IPS-15b (cell line): ENCODE data around the gene ZNF296.

ENCODE experiments used
- H3K27me3 ChIP-seq: one replicate; pipeline ENCODE4 v1.6.1; 2013; ENCODE audit warnings: low read length; ENCODE audit not compliant: control insufficient read depth, insufficient read depth
- H3K36me3 ChIP-seq: one replicate; pipeline ENCODE4 v1.6.1; 2013; ENCODE audit warnings: low read length; ENCODE audit not compliant: control insufficient read depth, insufficient read depth
- H3K4me1 ChIP-seq: one replicate; pipeline ENCODE4 v1.6.1; 2013; ENCODE audit warnings: mild to moderate bottlenecking, low read length; ENCODE audit not compliant: control insufficient read depth, insufficient read depth
- H3K4me3 ChIP-seq: one replicate; pipeline ENCODE4 v1.5.1; 2013; ENCODE audit warnings: low read depth, low read length
- H3K9ac ChIP-seq: one replicate; pipeline ENCODE4 v1.6.1; 2013; ENCODE audit warnings: low read depth, mild to moderate bottlenecking, low read length
- H3K9me3 ChIP-seq: one replicate; pipeline ENCODE4 v1.6.1; 2013; ENCODE audit warnings: mild to moderate bottlenecking, low read length; ENCODE audit not compliant: control insufficient read depth, insufficient read depth

ZNF296 gene

DNA sequence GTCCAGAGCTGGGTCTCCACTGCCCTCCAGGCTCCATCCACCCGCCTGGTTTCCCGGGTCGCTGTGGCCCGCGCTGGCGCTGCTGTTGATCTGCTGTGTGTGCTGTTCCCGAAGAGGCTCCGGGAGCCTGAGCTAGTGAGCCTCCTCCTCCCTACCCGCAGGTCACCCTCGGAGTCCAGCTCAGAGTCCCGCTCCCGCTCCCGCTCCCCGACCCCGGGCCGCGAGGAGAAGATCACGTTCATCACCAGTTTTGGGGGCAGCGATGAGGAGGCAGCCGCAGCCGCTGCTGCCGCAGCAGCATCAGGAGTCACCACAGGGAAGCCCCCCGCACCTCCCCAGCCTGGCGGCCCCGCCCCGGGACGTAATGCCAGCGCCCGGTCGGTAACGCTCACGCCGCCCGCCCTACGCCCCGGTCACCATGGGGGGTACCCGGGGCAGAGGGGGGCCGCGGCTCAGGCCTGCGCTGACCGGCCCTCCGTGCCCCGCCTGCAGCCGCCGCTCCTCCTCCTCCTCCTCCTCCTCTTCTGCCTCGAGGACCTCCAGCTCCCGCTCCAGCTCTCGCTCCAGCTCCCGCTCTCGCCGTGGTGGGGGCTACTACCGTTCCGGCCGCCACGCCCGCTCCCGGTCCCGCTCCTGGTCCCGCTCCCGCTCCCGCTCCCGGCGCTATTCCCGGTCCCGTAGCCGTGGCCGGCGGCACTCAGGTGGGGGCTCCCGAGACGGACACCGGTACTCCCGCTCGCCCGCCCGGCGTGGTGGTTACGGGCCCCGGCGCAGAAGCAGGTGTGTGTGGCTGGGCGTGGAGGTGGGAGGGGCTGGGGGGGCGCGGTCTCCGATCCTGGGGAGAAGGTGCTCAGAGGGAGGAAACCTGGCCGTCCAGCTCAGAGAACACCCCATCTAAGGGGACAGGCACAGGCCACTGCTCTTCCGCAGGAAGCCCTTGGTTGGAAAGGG lies 12.2 kb downstream of the ZNF296 start:
- H3K4me1 ChIP-seq, result peaks cover 3% of the 10 kb centered on the region
- H3K4me3 ChIP-seq, result no peak overlapping the region
- no peaks in the 10 kb centered on the region for H3K27me3 ChIP-seq
- H3K9me3 ChIP-seq, result no peaks in the 10 kb centered on the region
- peaks cover 52% of the 10 kb centered on the region for H3K36me3 ChIP-seq
- H3K9ac ChIP-seq, result no peak overlapping the region

DNA sequence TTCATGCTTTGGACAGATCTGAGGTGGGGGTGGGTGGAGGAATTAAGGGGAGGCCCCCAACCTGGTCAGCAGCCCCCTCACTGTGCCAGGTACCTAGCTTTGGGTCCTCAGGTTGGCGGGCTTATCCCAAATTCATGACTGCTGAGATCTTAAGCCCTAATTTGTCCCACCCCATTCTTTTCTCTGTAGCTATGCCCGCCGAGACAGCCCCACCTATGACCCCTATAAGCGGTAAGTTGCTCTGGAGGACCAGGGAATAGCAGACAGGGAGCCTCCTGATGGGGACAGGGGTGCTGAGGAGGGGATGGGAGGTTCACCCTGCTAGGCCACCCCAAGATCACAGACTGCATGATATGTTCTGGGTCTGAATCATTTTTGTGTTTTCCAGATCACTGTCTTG lies 14.3 kb downstream of the ZNF296 start:
- Histone ChIP-seq H3K9me3 (no peaks in the 10 kb centered on the region), H3K4me3 (no peak overlapping the region), H3K4me1 (peaks cover 3% of the 10 kb centered on the region), H3K36me3 (peaks cover 62% of the 10 kb centered on the region), H3K9ac (no peak overlapping the region), H3K27me3 (no peaks in the 10 kb centered on the region)

DNA sequence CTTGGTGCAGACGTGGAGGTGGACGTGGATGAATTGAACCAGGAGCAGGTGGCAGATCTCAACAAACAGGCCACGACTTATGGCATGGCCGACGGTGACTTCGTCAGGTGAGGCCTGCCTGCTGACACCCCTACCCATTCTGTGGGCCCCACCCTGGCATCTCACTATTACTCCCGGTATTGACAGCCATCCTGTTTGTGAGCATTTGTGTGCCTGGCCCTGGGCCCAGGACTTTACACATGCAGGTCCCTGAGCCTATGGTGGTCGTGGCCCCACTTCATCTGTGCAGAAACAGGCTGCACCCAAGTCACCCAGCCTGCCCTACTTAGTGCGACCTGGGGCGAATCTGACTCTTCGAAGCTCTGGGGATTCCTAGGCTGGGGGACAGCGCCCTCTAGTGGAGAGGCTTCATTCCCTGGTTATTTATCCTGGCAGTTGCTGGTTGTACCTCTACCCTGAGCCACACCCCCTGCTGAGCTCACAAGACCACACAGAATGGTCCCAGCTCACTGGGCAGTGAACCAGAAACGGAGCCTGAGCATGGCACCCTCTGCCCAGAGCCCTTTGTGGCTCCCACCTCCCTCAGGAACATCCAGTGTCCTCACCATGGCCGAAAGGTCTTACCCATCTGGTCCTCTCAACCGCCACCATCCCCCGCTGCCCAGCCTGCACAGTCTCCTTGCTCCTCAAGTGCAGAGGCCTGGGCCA lies 16.9 kb downstream of the ZNF296 start:
- Histone ChIP-seq H3K9me3 (no peaks in the 10 kb centered on the region), H3K4me1 (peaks cover 3% of the 10 kb centered on the region), H3K4me3 (no peak overlapping the region), H3K36me3 (peaks cover 67% of the 10 kb centered on the region), H3K9ac (no peak overlapping the region), H3K27me3 (no peaks in the 10 kb centered on the region)

DNA sequence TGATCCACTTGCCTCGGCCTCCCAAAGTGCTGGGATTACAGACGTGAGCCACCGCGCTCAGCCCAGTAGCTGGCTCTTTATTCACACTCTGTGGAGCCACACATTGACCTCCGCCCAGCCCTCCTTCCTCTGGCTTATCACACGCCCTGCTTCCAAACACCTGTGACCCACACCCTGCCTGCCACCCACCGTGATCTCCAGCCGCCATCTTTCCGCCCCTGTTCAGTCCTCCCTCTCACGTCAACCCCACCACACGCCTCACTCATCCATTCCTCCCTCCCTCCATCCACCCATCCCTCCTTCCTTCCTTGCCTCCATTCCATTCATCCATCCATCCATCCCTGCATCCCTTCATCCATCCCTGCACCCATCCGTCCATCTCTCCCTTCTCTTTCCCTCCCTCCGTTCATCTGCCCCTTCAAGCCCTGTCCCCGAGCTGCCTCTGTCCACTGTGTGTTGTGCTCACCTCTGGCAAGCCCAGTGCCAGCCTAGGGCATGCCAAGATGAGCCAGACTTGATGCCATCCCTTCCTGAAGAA lies 17.6 kb downstream of the ZNF296 start:
- peaks cover 67% of the 10 kb centered on the region for H3K36me3 ChIP-seq
- no peaks in the 10 kb centered on the region for H3K9me3 ChIP-seq
- no peak overlapping the region for H3K4me3 ChIP-seq
- H3K4me1 ChIP-seq, result peaks cover 3% of the 10 kb centered on the region
- no peak overlapping the region for H3K9ac ChIP-seq
- H3K27me3 ChIP-seq, result no peaks in the 10 kb centered on the region

DNA sequence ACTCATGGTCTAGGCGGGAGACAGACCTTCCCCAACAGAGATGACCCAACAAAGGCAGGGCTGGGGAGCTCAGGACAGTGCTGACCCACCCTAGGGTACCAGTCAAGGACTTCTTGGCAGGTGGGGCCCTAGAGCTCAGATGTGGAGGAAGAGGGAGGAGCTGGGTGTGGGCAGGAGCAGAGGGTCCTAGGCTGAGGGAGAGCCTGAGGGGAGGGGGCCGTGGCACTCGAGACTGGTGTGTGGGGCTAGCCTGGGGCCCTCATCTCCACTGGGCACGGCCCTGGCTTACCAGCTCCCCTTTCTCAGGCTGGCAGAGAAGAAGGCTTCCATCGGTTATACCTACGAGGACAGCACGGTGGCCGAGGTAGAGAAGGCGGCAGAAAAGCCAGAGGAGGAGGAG lies 18.8 kb downstream of the ZNF296 start:
- peaks cover 3% of the 10 kb centered on the region for H3K4me1 ChIP-seq
- no peaks in the 10 kb centered on the region for H3K9me3 ChIP-seq
- H3K4me3 ChIP-seq, result no peak overlapping the region
- peaks cover 70% of the 10 kb centered on the region for H3K36me3 ChIP-seq
- H3K9ac ChIP-seq, result no peak overlapping the region
- no peaks in the 10 kb centered on the region for H3K27me3 ChIP-seq

DNA sequence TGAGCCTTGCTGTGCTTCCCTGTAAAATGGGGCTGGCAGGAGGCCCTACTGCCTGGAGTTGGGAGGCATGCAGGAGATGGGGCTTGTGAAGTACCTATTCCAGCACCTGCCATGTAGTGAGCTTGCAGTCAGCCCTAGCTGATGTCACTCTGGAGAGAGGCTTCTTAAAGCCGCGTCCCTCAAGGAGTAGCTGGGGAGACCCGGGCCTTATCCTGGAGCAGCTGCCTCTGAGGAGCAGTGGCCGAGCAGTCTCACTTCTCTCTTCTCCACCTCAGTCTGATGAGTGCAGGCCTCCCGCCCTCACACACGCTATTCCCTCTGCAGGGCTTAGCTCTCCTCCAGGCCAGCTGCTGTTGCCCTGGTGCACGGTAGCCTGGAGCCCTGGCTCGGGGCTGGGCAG lies 19.4 kb downstream of the ZNF296 start:
- no peaks in the 10 kb centered on the region for H3K27me3 ChIP-seq
- H3K36me3 ChIP-seq, result peaks cover 76% of the 10 kb centered on the region
- H3K4me3 ChIP-seq, result no peak overlapping the region
- H3K9me3 ChIP-seq, result no peaks in the 10 kb centered on the region
- no peak overlapping the region for H3K9ac ChIP-seq
- H3K4me1 ChIP-seq, result peaks cover 3% of the 10 kb centered on the region

DNA sequence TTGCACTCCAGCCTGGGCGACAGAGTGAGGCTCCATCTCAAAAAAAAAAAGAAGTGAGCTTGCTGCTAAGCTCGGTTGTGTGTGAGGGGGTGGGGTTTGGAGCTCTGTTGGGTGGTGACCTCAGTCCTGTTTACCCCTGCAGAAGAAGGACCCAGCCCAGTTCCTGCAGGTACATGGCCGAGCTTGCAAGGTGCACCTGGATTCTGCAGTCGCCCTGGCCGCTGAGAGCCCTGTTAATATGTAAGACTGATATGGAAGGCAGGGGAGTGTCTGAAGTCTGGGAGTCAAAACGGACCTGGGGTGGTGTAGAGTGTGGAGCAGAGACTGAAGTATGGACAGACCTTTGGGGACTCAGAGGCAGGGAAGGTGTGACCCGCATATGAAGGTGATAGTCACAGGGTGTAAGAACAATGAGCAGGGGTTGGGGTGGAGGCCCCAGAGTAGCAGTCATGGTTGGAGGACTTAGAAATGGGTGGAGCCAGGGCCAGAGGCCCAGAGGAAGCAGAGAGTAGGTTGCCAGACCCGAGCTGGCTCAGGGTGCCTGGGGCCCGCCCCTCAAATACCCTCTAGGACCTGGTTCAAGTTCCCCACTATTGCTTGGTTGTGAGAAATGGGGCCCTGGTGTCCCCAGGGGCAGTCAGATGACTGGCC lies 24.2 kb downstream of the ZNF296 start:
- Histone ChIP-seq H3K27me3 (no peaks in the 10 kb centered on the region), H3K4me1 (no peaks in the 10 kb centered on the region), H3K36me3 (peaks cover 37% of the 10 kb centered on the region), H3K9ac (no peak overlapping the region), H3K9me3 (no peaks in the 10 kb centered on the region), H3K4me3 (no peak overlapping the region)

DNA sequence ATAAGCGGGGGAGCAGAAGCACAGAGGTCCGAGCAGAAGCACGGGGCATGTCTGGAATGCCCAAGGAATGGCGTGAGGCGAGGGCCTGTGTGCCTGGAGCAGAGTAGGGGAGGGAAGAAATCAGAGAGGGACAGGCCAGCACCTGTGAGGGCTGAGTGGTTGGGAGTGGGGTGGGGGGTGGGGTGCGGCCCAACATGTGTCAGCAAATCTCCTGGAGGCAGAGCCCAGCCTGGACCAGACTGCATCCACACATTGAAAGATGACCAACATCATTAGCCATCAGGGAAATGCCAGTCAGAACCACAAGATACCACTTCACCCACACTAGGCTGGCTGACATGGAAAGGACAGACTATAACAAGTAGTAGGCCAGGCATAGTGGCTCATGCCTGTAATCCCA lies 26.2 kb downstream of the ZNF296 start:
- Histone ChIP-seq H3K36me3 (peaks cover 36% of the 10 kb centered on the region), H3K9ac (peak overlapping the region; percentile 47), H3K4me1 (no peaks in the 10 kb centered on the region), H3K9me3 (no peaks in the 10 kb centered on the region), H3K27me3 (no peaks in the 10 kb centered on the region), H3K4me3 (no peak overlapping the region)

DNA sequence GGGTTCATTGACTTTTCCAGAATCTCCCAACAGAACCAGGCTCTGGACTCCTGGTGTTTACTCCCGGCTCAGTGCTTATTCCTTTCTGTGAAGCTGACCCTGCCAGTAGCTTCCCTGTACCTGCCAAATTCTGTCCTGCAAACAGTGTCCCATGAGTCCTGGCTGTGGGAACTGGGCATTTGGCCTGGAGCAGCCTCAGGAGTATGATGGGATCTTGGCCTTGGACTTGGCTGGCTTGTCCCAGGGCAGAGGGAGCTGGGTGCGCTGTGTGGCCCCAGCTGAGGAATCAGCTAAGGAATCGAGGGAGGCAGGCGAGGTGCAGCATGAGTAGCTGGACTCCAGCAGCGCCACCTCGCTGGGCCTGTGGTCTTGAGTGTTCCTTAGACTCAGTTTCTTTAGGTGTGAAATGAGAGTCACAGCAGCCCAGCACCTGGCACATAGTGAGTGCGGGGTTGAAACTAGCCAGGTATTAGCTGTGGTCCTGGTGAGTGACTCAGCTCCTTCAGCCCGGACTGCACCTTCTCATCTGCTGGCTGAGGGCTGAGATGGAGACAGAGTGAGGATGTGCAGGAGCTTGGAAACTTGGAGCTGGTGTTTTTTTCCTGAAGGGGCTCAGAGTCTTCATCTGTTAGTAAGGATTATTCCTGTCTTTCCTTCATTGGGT lies 27.1 kb downstream of the ZNF296 start:
- no peak overlapping the region for H3K4me3 ChIP-seq
- peaks cover 34% of the 10 kb centered on the region for H3K36me3 ChIP-seq
- peak overlapping the region; percentile 24 for H3K9ac ChIP-seq
- H3K9me3 ChIP-seq, result no peaks in the 10 kb centered on the region
- no peaks in the 10 kb centered on the region for H3K27me3 ChIP-seq
- no peaks in the 10 kb centered on the region for H3K4me1 ChIP-seq

DNA sequence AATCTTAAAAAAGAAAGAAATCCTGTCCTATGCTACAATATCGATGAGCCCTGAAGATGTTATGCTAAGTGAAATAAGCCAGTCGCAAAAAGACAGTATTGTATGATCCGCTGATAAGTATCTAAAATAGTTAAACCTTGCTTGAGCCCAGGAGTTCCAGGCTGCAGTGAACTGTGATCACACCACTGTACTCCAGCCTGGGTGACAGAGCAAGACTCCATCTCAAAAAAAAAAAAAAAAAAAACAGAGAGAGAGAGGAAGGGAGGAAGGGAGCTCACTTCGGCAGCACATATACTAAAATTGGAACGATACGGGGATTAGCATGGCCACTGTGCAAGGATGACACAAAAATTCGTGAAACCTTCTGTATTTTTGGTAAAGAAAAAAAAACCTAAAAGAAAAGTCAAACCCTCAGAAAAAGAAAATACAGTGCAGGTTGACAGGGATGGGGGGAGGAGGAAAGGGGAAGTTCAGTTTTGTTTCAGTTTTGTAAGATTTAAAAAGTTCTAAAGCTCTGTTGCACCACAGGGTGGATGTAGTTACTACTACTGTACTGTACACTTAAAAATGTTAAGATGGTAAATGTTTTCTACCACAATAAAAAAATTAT lies 29.0 kb downstream of the ZNF296 start:
- Histone ChIP-seq H3K4me3 (no peak overlapping the region), H3K36me3 (peaks cover 27% of the 10 kb centered on the region), H3K9me3 (no peaks in the 10 kb centered on the region), H3K4me1 (no peaks in the 10 kb centered on the region), H3K27me3 (no peaks in the 10 kb centered on the region), H3K9ac (no peak overlapping the region)

DNA sequence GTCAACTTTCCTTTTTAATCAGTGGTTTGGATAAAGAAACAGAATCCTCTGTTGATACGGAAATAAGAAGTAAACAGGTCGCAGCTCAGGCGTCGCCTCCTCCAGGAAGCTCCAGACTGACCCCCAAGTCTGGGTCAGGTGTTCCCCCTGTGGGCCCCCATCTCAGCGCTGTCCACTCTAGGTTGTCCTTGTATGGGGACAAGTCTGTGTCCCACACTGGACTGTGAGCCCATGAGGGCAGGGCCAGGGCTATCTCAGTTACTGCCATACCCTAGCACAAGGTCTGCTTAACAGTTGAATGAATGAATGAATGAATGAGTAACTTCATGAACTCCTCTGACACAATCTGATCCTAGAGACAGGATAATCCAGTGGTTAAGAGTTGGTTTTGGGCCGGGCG lies 29.9 kb downstream of the ZNF296 start:
- Histone ChIP-seq H3K4me3 (no peak overlapping the region), H3K36me3 (peaks cover 29% of the 10 kb centered on the region), H3K9me3 (no peaks in the 10 kb centered on the region), H3K9ac (no peak overlapping the region), H3K27me3 (no peaks in the 10 kb centered on the region), H3K4me1 (no peaks in the 10 kb centered on the region)
